ENCODE data around the gene SOWAHB.
A peak's percentile ranks its signal among the peaks of the same experiment; 100 is the strongest.
"Not testable (repeated sequence)": the region's sequence is repeated elsewhere in the genome, so short reads cannot be mapped to it uniquely, and the experiment has no call there.

Gene SOWAHB

DNA sequence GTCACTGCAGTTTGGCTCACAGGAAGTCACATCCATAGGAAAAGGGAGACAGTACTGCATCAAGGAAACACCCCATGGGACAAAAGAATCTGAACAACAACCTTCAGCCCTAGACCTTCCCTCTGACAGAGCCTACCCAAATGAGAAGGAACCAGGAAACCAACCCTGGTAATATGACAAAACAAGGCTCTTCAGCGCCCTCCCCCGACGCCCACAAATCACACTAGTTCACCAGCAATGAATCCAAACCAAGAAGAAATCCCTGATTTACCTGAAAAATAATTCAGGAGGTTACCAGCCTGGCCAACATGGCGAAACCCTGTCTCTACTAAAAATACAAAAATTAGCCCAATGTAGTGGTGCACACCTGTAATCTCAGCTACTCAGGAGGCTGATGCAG is 29.2 kb downstream of the SOWAHB start:
- not testable (repeated sequence) for H3K9ac ChIP-seq (ENCODE audit: low read depth, low read length); H3K9me3 ChIP-seq (ENCODE audit: control insufficient read depth, insufficient read depth, low read length); H3K36me3 ChIP-seq (ENCODE audit: control insufficient read depth, insufficient read depth, low read length); H3K4me1 ChIP-seq (ENCODE audit: control insufficient read depth, insufficient read depth, low read length); H3K27me3 ChIP-seq (ENCODE audit: control insufficient read depth, insufficient read depth, low read length)
- H3K4me3 ChIP-seq (ENCODE audit: low read depth, low read length): peak overlapping the region; percentile 20

DNA sequence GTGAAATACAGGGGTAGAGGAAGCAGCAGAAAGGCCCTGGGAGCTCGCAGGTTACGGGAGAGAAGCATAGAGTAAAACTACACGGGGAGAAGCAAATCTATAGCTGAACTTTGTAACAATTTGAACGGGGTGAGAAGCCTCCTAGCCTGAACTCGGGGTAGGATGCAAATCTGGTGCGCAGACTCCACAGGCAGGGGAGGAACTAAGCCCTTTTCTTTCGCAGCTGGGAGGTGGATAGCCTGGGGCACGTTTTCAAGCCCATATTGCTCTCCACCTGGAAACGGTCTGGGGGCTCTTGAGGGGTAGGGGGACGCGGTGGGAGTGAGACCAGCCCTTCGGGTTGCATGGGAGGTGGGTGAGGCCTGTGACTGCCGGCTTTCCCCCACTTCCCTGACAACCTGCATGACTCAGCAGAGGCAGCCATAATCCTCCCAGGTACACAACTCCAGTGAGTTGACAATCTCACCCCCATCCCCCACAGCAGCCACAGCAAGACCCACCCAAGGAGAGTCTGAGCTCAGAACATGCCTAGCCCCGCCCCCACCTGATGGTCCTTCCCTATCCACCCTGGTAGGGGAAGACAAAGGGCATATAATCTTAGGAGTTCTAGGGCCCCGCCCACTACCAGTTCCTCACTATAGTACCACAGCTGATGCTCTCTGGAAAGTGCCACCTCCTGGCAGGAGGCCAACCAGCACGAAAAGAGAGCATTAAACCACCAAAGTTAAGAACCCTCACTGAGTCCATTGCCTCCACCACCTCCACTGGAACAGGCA is 29.9 kb downstream of the SOWAHB start:
- no peaks in the 10 kb centered on the region for H3K36me3 ChIP-seq (ENCODE audit: control insufficient read depth, insufficient read depth, low read length)
- H3K4me1 ChIP-seq (ENCODE audit: control insufficient read depth, insufficient read depth, low read length): peaks cover 8% of the 10 kb centered on the region
- peak overlapping the region; percentile 40 for H3K9ac ChIP-seq (ENCODE audit: low read depth, low read length)

DNA sequence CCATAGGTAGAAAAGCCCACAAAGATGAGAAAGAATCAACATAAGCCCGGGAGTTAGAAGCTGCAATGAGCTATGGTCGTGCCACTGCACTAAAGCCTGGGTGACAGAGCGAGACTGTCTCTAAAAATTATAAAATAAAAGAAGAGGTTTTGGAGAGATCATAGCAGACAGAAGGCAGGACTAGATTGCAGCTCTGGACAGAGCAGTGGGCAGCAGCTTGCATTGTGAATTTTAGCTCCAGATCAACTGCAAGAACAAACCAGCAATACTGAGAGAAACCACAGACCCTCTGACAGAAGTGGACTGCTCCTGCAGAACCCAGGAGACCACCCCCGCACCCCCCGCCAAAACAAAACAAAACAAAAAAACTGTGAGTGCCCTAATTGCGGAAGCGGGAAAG is 30.6 kb downstream of the SOWAHB start:
- Histone ChIP-seq H3K27me3 (ENCODE audit: control insufficient read depth, insufficient read depth, low read length) (no peaks in the 10 kb centered on the region), H3K4me3 (ENCODE audit: low read depth, low read length) (peak overlapping the region; percentile 54), H3K36me3 (ENCODE audit: control insufficient read depth, insufficient read depth, low read length) (no peaks in the 10 kb centered on the region), H3K4me1 (ENCODE audit: control insufficient read depth, insufficient read depth, low read length) (peaks cover 8% of the 10 kb centered on the region), H3K9me3 (ENCODE audit: control insufficient read depth, insufficient read depth, low read length) (no peaks in the 10 kb centered on the region), H3K9ac (ENCODE audit: low read depth, low read length) (peak overlapping the region; percentile 40)

More for the DNA sequence above, 29.9 kb downstream of the SOWAHB start:
- no peaks in the 10 kb centered on the region for H3K27me3 ChIP-seq (ENCODE audit: control insufficient read depth, insufficient read depth, low read length)
- no peaks in the 10 kb centered on the region for H3K9me3 ChIP-seq (ENCODE audit: control insufficient read depth, insufficient read depth, low read length)
- peak overlapping the region; percentile 54 for H3K4me3 ChIP-seq (ENCODE audit: low read depth, low read length)

DNA sequence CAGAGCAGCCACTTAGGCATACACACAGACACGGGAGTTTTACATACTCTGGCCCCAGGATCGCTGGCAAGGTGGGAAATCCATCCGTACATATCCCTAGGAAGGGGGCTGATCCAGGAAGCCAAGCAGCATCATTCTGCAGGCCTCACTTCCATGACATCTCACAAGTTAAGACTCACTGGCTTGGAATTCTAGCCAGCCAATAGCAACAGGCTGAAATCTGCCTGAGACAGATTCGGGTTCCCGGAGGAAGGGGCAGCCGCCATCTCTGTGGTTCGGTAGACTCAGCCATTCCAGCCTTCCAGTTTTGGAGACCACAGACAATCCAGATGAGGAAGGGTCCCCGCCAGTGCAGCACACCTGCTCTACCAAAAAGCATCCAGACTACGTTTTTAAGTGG is 31.3 kb downstream of the SOWAHB start:
- H3K9ac ChIP-seq (ENCODE audit: low read depth, low read length): no peak overlapping the region
- H3K4me3 ChIP-seq (ENCODE audit: low read depth, low read length): no peak overlapping the region
- peaks cover 8% of the 10 kb centered on the region for H3K4me1 ChIP-seq (ENCODE audit: control insufficient read depth, insufficient read depth, low read length)
- no peaks in the 10 kb centered on the region for H3K27me3 ChIP-seq (ENCODE audit: control insufficient read depth, insufficient read depth, low read length)
- H3K36me3 ChIP-seq (ENCODE audit: control insufficient read depth, insufficient read depth, low read length): no peaks in the 10 kb centered on the region
- H3K9me3 ChIP-seq (ENCODE audit: control insufficient read depth, insufficient read depth, low read length): no peaks in the 10 kb centered on the region

DNA sequence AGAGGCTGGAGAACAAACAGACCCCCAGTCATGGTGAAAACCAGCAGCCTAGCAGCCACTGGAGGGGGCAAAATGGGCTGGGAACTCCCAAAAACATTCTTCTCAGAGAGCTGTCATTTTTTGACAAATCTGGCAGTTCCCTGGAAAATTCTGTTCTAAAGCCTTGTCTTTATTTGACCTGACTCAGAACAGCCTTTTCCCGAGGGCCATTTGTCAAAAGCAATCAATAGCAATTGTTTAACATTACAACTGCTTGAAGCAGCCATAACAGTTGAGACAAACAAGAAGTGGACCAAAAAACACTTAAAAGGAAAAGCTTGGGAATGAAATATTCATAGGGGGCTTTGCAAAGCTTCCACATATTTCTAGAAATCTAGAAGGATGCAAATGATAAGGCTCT is 39.6 kb downstream of the SOWAHB start:
- Histone ChIP-seq H3K27me3 (ENCODE audit: control insufficient read depth, insufficient read depth, low read length) (no peaks in the 10 kb centered on the region), H3K9ac (ENCODE audit: low read depth, low read length) (no peak overlapping the region), H3K4me1 (ENCODE audit: control insufficient read depth, insufficient read depth, low read length) (peaks cover 6% of the 10 kb centered on the region), H3K36me3 (ENCODE audit: control insufficient read depth, insufficient read depth, low read length) (no peaks in the 10 kb centered on the region), H3K9me3 (ENCODE audit: control insufficient read depth, insufficient read depth, low read length) (no peaks in the 10 kb centered on the region), H3K4me3 (ENCODE audit: low read depth, low read length) (no peak overlapping the region)

GRCh38 chr4:76857074-76857409 is 40.9 kb downstream of the SOWAHB start:
- H3K27me3 ChIP-seq (ENCODE audit: control insufficient read depth, insufficient read depth, low read length): no peaks in the 10 kb centered on the region
- no peaks in the 10 kb centered on the region for H3K9me3 ChIP-seq (ENCODE audit: control insufficient read depth, insufficient read depth, low read length)

DNA sequence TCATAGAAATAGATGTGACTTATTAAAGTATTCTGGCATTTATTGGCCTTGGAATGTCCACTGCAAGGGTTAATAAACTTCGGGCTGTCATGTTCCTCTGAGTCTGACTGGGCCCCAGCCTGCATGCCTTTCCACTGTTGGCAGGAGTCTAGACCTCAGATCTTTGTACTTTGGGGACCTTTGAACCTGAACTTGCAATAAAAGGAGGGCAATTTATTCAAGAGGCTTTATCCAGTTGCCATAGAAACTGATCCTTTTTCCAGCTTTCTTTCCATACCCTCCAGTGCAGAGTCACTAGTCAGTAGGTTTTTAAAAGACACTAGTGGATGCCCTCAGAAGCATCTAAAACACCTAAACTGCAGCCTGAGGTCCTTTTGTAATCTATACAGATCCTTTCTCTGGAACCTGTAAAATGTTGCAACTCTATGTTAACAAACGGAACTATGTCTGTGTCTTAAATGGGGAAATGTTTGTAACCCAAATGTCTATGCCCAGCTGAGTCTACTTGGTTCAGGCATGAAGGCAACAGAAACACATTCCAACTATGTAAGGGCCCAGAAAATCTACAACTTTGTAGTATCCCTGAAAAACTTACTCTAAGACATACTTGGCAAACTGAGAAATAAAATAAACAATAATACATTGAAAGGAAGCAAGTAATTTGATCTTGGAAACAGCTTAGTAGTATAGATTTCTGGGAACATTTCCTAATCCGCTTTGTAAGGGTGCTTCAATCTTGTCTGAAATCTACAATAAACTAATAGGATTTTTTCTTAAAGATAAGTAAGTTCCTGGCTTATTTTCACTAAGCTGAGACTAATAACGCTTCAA is 41.5 kb downstream of the SOWAHB start:
- Histone ChIP-seq H3K4me3 (ENCODE audit: low read depth, low read length) (no peak overlapping the region), H3K36me3 (ENCODE audit: control insufficient read depth, insufficient read depth, low read length) (no peaks in the 10 kb centered on the region), H3K27me3 (ENCODE audit: control insufficient read depth, insufficient read depth, low read length) (no peaks in the 10 kb centered on the region), H3K9ac (ENCODE audit: low read depth, low read length) (no peak overlapping the region), H3K9me3 (ENCODE audit: control insufficient read depth, insufficient read depth, low read length) (no peaks in the 10 kb centered on the region), H3K4me1 (ENCODE audit: control insufficient read depth, insufficient read depth, low read length) (peaks cover 6% of the 10 kb centered on the region)

More at GRCh38 chr4:76857074-76857409, 40.9 kb downstream of the SOWAHB start:
- no peak overlapping the region for H3K9ac ChIP-seq (ENCODE audit: low read depth, low read length)
- H3K36me3 ChIP-seq (ENCODE audit: control insufficient read depth, insufficient read depth, low read length): no peaks in the 10 kb centered on the region
- peaks cover 6% of the 10 kb centered on the region for H3K4me1 ChIP-seq (ENCODE audit: control insufficient read depth, insufficient read depth, low read length)
- H3K4me3 ChIP-seq (ENCODE audit: low read depth, low read length): no peak overlapping the region

DNA sequence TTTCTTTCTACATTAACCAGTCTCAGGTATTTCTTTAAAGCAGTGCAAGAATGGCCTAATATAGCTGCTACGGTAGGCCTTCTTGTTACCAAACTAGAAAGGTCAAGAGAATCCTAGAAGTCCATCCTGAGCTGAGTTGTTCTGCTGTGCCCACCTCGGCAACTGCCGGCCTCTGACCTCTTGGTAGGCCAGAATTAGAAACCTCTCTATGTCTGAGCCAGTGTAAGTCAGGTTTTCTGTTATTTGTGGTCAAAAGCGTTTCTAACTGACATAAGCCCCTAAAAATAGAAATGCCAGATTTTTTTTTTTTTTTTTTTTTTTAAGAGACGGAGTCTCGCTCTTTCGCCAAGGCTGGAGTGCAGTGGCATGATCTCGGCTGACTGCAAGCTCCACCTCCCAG is 43.1 kb downstream of the SOWAHB start:
- no peak overlapping the region for H3K4me3 ChIP-seq (ENCODE audit: low read depth, low read length)
- H3K9ac ChIP-seq (ENCODE audit: low read depth, low read length): no peak overlapping the region
- H3K4me1 ChIP-seq (ENCODE audit: control insufficient read depth, insufficient read depth, low read length): peaks cover 6% of the 10 kb centered on the region
- H3K27me3 ChIP-seq (ENCODE audit: control insufficient read depth, insufficient read depth, low read length): no peaks in the 10 kb centered on the region
- no peaks in the 10 kb centered on the region for H3K9me3 ChIP-seq (ENCODE audit: control insufficient read depth, insufficient read depth, low read length)
- H3K36me3 ChIP-seq (ENCODE audit: control insufficient read depth, insufficient read depth, low read length): no peaks in the 10 kb centered on the region

DNA sequence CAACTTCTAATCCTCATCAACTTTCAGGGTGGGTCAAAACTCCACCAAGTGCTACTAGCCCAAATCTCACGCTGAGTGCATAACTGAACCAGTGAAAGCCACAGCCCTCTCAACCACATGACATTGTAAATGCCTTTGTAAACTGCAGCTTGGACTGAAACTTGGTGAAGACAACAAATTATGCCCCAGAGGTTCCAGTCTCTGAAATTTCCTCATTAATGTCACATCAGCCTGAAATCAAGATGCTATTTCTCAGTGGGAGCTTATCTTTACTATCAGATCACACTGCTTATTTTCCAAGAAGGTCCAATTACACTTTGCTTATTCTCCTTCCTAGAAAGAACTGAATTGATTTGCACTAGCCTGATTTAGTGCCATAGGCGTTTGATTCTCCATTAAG is 46.6 kb downstream of the SOWAHB start:
- Histone ChIP-seq H3K9me3 (ENCODE audit: control insufficient read depth, insufficient read depth, low read length) (no peaks in the 10 kb centered on the region), H3K9ac (ENCODE audit: low read depth, low read length) (no peak overlapping the region), H3K36me3 (ENCODE audit: control insufficient read depth, insufficient read depth, low read length) (no peaks in the 10 kb centered on the region), H3K4me1 (ENCODE audit: control insufficient read depth, insufficient read depth, low read length) (no peaks in the 10 kb centered on the region), H3K27me3 (ENCODE audit: control insufficient read depth, insufficient read depth, low read length) (no peaks in the 10 kb centered on the region), H3K4me3 (ENCODE audit: low read depth, low read length) (no peak overlapping the region)

DNA sequence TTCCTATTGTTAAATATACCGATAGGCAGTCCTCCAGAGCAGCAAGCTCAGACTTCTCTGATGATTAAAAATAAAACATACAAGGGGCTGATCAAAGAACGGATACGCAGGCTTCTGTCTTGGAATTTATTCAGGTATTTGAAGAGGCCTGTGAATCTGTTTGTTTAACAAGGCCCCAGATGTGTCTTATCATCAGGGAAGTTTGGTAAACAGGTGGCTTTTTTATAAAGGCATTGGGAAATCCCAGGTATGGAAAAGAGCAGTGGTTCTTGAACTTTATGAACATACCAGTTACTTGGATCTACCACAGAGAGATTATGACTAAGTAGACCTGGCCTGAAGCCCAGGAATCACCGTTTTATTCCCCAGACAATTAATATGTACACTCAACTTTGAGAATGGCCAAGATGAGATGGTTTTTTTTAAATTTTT is 47.9 kb downstream of the SOWAHB start:
- no peaks in the 10 kb centered on the region for H3K4me1 ChIP-seq (ENCODE audit: control insufficient read depth, insufficient read depth, low read length)
- H3K4me3 ChIP-seq (ENCODE audit: low read depth, low read length): no peak overlapping the region
- H3K27me3 ChIP-seq (ENCODE audit: control insufficient read depth, insufficient read depth, low read length): no peaks in the 10 kb centered on the region
- H3K36me3 ChIP-seq (ENCODE audit: control insufficient read depth, insufficient read depth, low read length): no peaks in the 10 kb centered on the region
- no peaks in the 10 kb centered on the region for H3K9me3 ChIP-seq (ENCODE audit: control insufficient read depth, insufficient read depth, low read length)
- no peak overlapping the region for H3K9ac ChIP-seq (ENCODE audit: low read depth, low read length)
